ENCODE data around the gene CREBRF. TPM values are rescaled to one million over a fixed set of nuclear protein-coding genes. Genes with fewer than 3 reads are reported as not detected.

CREBRF gene
- total RNA-seq, 6 experiments from 2014 or later, result 6.5 to 15.7 (median 12.6) TPM

GRCh38 chr5:173165177-173166016 is 109.2 kb downstream of the CREBRF start:
- TF ChIP-seq, protein P1, sequence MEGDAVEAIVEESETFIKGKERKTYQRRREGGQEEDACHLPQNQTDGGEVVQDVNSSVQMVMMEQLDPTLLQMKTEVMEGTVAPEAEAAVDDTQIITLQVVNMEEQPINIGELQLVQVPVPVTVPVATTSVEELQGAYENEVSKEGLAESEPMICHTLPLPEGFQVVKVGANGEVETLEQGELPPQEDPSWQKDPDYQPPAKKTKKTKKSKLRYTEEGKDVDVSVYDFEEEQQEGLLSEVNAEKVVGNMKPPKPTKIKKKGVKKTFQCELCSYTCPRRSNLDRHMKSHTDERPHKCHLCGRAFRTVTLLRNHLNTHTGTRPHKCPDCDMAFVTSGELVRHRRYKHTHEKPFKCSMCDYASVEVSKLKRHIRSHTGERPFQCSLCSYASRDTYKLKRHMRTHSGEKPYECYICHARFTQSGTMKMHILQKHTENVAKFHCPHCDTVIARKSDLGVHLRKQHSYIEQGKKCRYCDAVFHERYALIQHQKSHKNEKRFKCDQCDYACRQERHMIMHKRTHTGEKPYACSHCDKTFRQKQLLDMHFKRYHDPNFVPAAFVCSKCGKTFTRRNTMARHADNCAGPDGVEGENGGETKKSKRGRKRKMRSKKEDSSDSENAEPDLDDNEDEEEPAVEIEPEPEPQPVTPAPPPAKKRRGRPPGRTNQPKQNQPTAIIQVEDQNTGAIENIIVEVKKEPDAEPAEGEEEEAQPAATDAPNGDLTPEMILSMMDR (IDR thresholded peaks at IDR 0.05), result no peak
- Histone ChIP-seq H3K9me3 (no peaks in the 10 kb centered on the region), H3K4me1 (no peaks in the 10 kb centered on the region), H3K4me3 (no peak overlapping the region), H3K36me3 (peaks cover 0 to 19% (median 2%) of the 10 kb centered on the region in 4 donors), H3K27ac (no peak overlapping the region), H3K27me3 (no peaks in the 10 kb centered on the region)
- WGBS (ENCODE audit: insufficient coverage, low coverage, low lambda C conversion rate, missing lambda C conversion rate), result 57% methylated on average over 2 of the region's 2 CpGs
- DNase-seq (peak in 1 of 3 donors; percentile 47), ATAC-seq (peak; percentile 68 to 86 (median 76))
- intact Hi-C loops (cut with DNase I), result no loop called here

DNA sequence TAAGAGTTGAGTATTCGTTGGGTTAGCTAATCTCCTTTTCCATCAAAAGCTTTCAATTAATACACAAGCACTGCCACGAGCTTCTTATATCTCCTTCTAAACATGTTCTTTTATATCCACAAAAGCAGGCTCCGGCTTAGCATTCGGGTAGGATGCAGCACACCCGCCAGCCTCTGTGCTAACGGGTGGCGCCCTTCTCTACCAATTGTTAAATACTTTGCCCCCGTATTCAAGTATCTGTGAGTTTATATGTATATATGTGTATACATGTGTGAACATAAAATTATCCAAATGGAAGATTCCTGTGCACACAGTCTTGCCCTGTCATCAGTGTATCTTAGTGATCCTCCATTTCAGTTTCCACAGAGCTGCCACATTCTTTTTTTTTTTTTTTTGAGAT is 116.0 kb downstream of the CREBRF start:
- Histone ChIP-seq H3K4me1 (no peaks in the 10 kb centered on the region), H3K27ac (no peak overlapping the region), H3K4me3 (no peak overlapping the region), H3K9me3 (no peaks in the 10 kb centered on the region), H3K27me3 (no peaks in the 10 kb centered on the region), H3K36me3 (no peaks in the 10 kb centered on the region)
- TF ChIP-seq, protein P1 (IDR thresholded peaks at IDR 0.05), result no peak
- TF ChIP-seq POLR2A (IDR thresholded peaks at IDR 0.05), result no peak
- WGBS (ENCODE audit: insufficient coverage, low coverage, low lambda C conversion rate, missing lambda C conversion rate), result 77% methylated on average over 8 of the region's 8 CpGs
- no peak for DNase-seq
- intact Hi-C loops (cut with DNase I), result no loop called here
- ATAC-seq, result no peak

- no peak for ATAC-seq
- intact Hi-C loops (cut with DNase I), result no loop called here
- no peaks in the 10 kb centered on the region for H3K9me3 ChIP-seq
- WGBS (ENCODE audit: insufficient coverage, low coverage, low lambda C conversion rate, missing lambda C conversion rate), result 49% methylated on average over 4 of the region's 4 CpGs
- H3K36me3 ChIP-seq, result no peaks in the 10 kb centered on the region
- no peak overlapping the region for H3K27ac ChIP-seq
- TF ChIP-seq, protein P1 (IDR thresholded peaks at IDR 0.05), result no peak
- TF ChIP-seq POLR2A (IDR thresholded peaks at IDR 0.05), result no peak
- H3K27me3 ChIP-seq, result no peaks in the 10 kb centered on the region
- no peak for DNase-seq
- no peak overlapping the region for H3K4me3 ChIP-seq
- no peaks in the 10 kb centered on the region for H3K4me1 ChIP-seq
Observed at GRCh38 chr5:173175523-173175922, 119.4 kb downstream of the CREBRF start.

DNA sequence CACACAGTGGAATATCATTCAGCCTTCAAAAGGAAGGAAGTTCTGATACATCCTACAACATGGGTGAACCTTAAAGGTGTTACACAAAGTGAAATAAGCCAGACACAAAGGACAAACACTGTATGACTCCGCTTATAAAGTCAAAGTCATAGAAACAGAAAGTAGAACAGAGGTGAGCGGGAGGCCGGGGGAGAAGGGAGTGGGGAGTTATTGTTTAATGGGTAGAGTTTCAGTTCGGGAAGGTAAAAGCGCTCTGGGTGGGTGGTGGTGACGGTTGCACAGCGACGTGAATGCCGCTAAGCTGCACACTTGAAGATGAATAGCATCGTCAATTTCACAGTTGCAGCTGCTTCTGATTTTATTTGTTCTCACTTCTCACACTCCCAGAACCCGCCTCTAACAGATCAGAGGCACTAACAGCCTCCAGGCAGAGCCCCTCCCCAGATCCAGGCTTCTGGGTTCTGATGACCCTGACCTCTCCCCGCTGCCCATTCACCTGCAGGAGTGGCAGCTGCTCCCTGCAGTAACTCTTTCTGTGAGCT is 122.3 kb downstream of the CREBRF start:
- no peak overlapping the region for H3K27ac ChIP-seq
- DNase-seq, result no peak
- H3K4me3 ChIP-seq, result no peak overlapping the region
- 82% methylated on average over 9 of the region's 12 CpGs for WGBS (ENCODE audit: insufficient coverage, low coverage, low lambda C conversion rate, missing lambda C conversion rate)
- intact Hi-C loops (cut with DNase I), result no loop called here
- no peaks in the 10 kb centered on the region for H3K4me1 ChIP-seq
- H3K36me3 ChIP-seq, result no peaks in the 10 kb centered on the region
- TF ChIP-seq POLR2A (IDR thresholded peaks at IDR 0.05), result no peak
- no peaks in the 10 kb centered on the region for H3K27me3 ChIP-seq
- H3K9me3 ChIP-seq, result no peaks in the 10 kb centered on the region
- no peak for ATAC-seq

DNA sequence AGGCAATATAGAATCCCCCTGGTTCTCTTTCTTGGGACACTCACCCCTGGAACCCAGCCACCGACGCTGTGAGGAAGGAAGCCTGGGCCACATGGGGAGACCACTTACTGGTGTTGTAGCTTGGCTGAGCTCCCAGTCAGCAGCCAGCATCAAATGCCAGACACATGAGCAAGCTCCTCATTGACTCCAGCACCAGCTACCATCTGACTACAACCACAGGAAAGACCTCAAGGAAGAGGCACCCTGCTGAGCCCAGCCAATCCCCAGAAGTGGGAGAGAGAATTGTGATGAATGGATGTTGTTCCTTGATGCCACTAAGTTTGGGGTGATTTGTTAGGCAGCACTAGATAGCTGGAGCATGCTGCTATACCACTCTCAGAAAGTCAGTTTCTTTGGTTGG is 124.2 kb downstream of the CREBRF start:
- Histone ChIP-seq H3K27ac (no peak overlapping the region), H3K27me3 (no peaks in the 10 kb centered on the region), H3K4me3 (no peak overlapping the region), H3K4me1 (no peaks in the 10 kb centered on the region), H3K9me3 (no peaks in the 10 kb centered on the region), H3K36me3 (no peaks in the 10 kb centered on the region)
- no peak for TF ChIP-seq POLR2A (IDR thresholded peaks at IDR 0.05)
- TF ChIP-seq, protein P1 (IDR thresholded peaks at IDR 0.05), result no peak
- intact Hi-C loops (cut with DNase I), result no loop called here
- ATAC-seq, result no peak
- no peak for DNase-seq
- 77% methylated on average over 2 of the region's 2 CpGs for WGBS (ENCODE audit: insufficient coverage, low coverage, low lambda C conversion rate, missing lambda C conversion rate)

Measured in right lobe of liver (tissue), 6 donors.